Endodermal cell (in vitro differentiated cells): ENCODE results near the gene DCC. TPM values are rescaled to one million over a fixed set of nuclear protein-coding genes. Genes with fewer than 3 reads are reported as not detected.

Source experiments
- DNase-seq: peaks from one replicate; pipeline ENCODE4 v3.0.0-alpha.2; 2017
- H3K27ac ChIP-seq: 2 replicates; pipeline ENCODE4 v1.5.1; 2013; ENCODE audit warnings: mild to moderate bottlenecking, low read depth, low read length, moderate library complexity
- H3K27me3 ChIP-seq: 2 replicates; pipeline ENCODE4 v1.6.1; 2013; ENCODE audit warnings: mild to moderate bottlenecking, low read length, moderate library complexity; ENCODE audit not compliant: insufficient read depth, control insufficient read depth, poor library complexity, severe bottlenecking
- H3K36me3 ChIP-seq: 2 replicates; pipeline ENCODE4 v1.7.0; 2013; ENCODE audit warnings: mild to moderate bottlenecking, low read length, moderate library complexity; ENCODE audit not compliant: control insufficient read depth, insufficient read depth
- H3K4me1 ChIP-seq: one replicate; pipeline ENCODE4 v1.7.0; 2013; ENCODE audit warnings: low read length; ENCODE audit not compliant: control insufficient read depth, insufficient read depth
- H3K4me3 ChIP-seq: 2 replicates; pipeline ENCODE4 v1.5.1; 2013; ENCODE audit warnings: mild to moderate bottlenecking, low read length, moderate library complexity
- H3K9ac ChIP-seq: 2 replicates; pipeline ENCODE4 v1.6.1; 2013; ENCODE audit warnings: mild to moderate bottlenecking, low read length, moderate library complexity; ENCODE audit not compliant: poor library complexity, severe bottlenecking; ENCODE audit errors: extremely low read depth
- H3K9me3 ChIP-seq: 2 replicates; pipeline ENCODE4 v1.6.1; 2013; ENCODE audit warnings: mild to moderate bottlenecking, low read length, moderate library complexity; ENCODE audit not compliant: control insufficient read depth
- H3K27ac Mint-ChIP-seq: 2 replicates; pipeline ENCODE4 v1.8.0; 2020; ENCODE audit warnings: mixed read lengths
- H3K27me3 Mint-ChIP-seq: 2 replicates; pipeline ENCODE4 v1.8.0; 2021; ENCODE audit warnings: mild to moderate bottlenecking, mixed read lengths; ENCODE audit not compliant: insufficient read depth
- H3K36me3 Mint-ChIP-seq: 2 replicates; pipeline ENCODE4 v1.8.0; 2020; ENCODE audit warnings: low read depth, mixed read lengths
- H3K4me1 Mint-ChIP-seq: 2 replicates; pipeline ENCODE4 v1.8.0; 2020; ENCODE audit warnings: mixed read lengths
- H3K4me3 Mint-ChIP-seq: 2 replicates; pipeline ENCODE4 v1.8.0; 2020; ENCODE audit warnings: mild to moderate bottlenecking, moderate library complexity, mixed read lengths
- H3K9me3 Mint-ChIP-seq: 2 replicates; pipeline ENCODE4 v1.8.0; 2020; ENCODE audit warnings: mild to moderate bottlenecking, mixed read lengths
- WGBS, 2 experiments: methylation state at CpG; one replicate each; pipeline versions ENCODE4 v1.1.5 to v1.1.7; 2013; ENCODE audit warnings: missing lambda C conversion rate in 2 of 2, mixed read lengths in 1 of 2; ENCODE audit not compliant: insufficient coverage in 1 of 2, insufficient read length in 1 of 2; 5-methylcytosine and 5-hydroxymethylcytosine counted together
- total RNA-seq, 2 donors: library from RNA; stranded (reverse); fragmentation: NEBNext Ultra II Directional in 1 of 2; extraction: Animal tissue kit (Norgen Biotek cat#: 25700) in 1 of 2; gene quantifications; 2 replicates in 1 of 2; 3 replicates in 1 of 2; pipeline ENCODE4 v1.2.1, GENCODE V29; 2021
- TF ChIP-seq, protein P1 (sequence below): fragments of 200-600 bp; sonication (generic); conservative IDR thresholded peaks from 2 replicates; pipeline ENCODE4 v1.5.0; 2021; ENCODE audit warnings: antibody characterized with exemption, mild to moderate bottlenecking

Gene DCC
- total RNA-seq, 2 donors from 2014 or later = 0.77 to 0.97 TPM

GRCh38 chr18:52567360-52567759, 227.4 kb downstream of the DCC start:
- no peak overlapping the region for H3K27ac Mint-ChIP-seq
- no peaks in the 10 kb centered on the region for H3K9me3 Mint-ChIP-seq
- no peaks in the 10 kb centered on the region for H3K36me3 ChIP-seq
- no peak overlapping the region for H3K27ac ChIP-seq
- H3K4me3 ChIP-seq = no peak overlapping the region
- no peaks in the 10 kb centered on the region for H3K36me3 Mint-ChIP-seq
- H3K9me3 ChIP-seq = no peaks in the 10 kb centered on the region
- no peak for DNase-seq
- no peaks in the 10 kb centered on the region for H3K27me3 ChIP-seq
- WGBS, 2 experiments = 76% methylated on average over 4 of the region's 4 CpGs; no CpG with 5 or more reads in 1 of the 2 experiments
- H3K27me3 Mint-ChIP-seq = no peaks in the 10 kb centered on the region
- H3K4me1 Mint-ChIP-seq = no peaks in the 10 kb centered on the region
- no peaks in the 10 kb centered on the region for H3K4me1 ChIP-seq
- no peak overlapping the region for H3K9ac ChIP-seq
- TF ChIP-seq, protein P1, sequence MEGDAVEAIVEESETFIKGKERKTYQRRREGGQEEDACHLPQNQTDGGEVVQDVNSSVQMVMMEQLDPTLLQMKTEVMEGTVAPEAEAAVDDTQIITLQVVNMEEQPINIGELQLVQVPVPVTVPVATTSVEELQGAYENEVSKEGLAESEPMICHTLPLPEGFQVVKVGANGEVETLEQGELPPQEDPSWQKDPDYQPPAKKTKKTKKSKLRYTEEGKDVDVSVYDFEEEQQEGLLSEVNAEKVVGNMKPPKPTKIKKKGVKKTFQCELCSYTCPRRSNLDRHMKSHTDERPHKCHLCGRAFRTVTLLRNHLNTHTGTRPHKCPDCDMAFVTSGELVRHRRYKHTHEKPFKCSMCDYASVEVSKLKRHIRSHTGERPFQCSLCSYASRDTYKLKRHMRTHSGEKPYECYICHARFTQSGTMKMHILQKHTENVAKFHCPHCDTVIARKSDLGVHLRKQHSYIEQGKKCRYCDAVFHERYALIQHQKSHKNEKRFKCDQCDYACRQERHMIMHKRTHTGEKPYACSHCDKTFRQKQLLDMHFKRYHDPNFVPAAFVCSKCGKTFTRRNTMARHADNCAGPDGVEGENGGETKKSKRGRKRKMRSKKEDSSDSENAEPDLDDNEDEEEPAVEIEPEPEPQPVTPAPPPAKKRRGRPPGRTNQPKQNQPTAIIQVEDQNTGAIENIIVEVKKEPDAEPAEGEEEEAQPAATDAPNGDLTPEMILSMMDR = no peak
- no peak overlapping the region for H3K4me3 Mint-ChIP-seq

DNA sequence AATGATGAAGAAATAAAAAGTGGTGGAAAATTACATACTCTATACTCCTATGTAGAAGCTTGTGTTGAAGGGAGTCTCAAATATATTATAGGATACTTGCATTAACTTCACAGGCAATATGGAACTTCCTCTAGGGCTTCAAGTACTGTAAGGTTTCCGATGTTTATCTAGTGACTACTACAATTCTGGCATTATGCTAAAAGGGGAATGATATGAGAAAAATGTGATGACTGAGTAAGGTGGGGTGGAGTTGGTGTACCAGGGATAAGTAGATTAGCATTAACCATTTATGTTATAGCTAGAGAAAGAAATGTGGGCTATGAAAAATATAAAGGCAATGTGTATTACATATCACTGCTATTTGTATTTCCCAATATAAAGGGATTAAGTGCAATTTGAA, 229.5 kb downstream of the DCC start:
- H3K9me3 ChIP-seq = no peaks in the 10 kb centered on the region
- 85% methylated on average over 1 of the region's 1 CpG; no CpG with 5 or more reads in 1 of the 2 experiments for WGBS, 2 experiments
- DNase-seq = no peak
- Mint-ChIP-seq H3K27me3 (no peaks in the 10 kb centered on the region), H3K4me3 (no peak overlapping the region), H3K36me3 (no peaks in the 10 kb centered on the region), H3K27ac (no peak overlapping the region), H3K9me3 (no peaks in the 10 kb centered on the region), H3K4me1 (no peaks in the 10 kb centered on the region)
- H3K4me3 ChIP-seq = no peak overlapping the region
- no peaks in the 10 kb centered on the region for H3K36me3 ChIP-seq
- H3K27me3 ChIP-seq = no peaks in the 10 kb centered on the region
- TF ChIP-seq, protein P1 = no peak
- no peak overlapping the region for H3K9ac ChIP-seq
- no peak overlapping the region for H3K27ac ChIP-seq
- H3K4me1 ChIP-seq = no peaks in the 10 kb centered on the region

GRCh38 chr18:52570975-52571374, 231.0 kb downstream of the DCC start:
- Mint-ChIP-seq H3K27me3 (no peaks in the 10 kb centered on the region), H3K4me3 (no peak overlapping the region), H3K36me3 (no peaks in the 10 kb centered on the region), H3K9me3 (no peaks in the 10 kb centered on the region), H3K27ac (no peak overlapping the region), H3K4me1 (no peaks in the 10 kb centered on the region)
- no peak for DNase-seq
- no peak overlapping the region for H3K4me3 ChIP-seq
- no peak overlapping the region for H3K27ac ChIP-seq
- H3K9me3 ChIP-seq = no peaks in the 10 kb centered on the region
- WGBS, 2 experiments = 85% methylated on average over 1 of the region's 2 CpGs; no CpG with 5 or more reads in 1 of the 2 experiments
- H3K4me1 ChIP-seq = no peaks in the 10 kb centered on the region
- no peaks in the 10 kb centered on the region for H3K36me3 ChIP-seq
- TF ChIP-seq, protein P1 = no peak
- H3K27me3 ChIP-seq = no peaks in the 10 kb centered on the region
- H3K9ac ChIP-seq = no peak overlapping the region
